NCI-H524 treated with DMSO at 0.1 percent for 48 hours (cell line): Measurements from ENCODE around the gene CENPK.
"Not testable (repeated sequence)": the region's sequence is repeated elsewhere in the genome, so short reads cannot be mapped to it uniquely, and the experiment has no call there.

ENCODE experiments used
- DNase-seq: peaks from one replicate; lab custom pipeline; 2025; lab: John Stamatoyannopoulos, UW

CENPK gene

GRCh38 chr5:65508978-65509377 is 54.0 kb downstream of the CENPK start:
- no peak for DNase-seq

DNA sequence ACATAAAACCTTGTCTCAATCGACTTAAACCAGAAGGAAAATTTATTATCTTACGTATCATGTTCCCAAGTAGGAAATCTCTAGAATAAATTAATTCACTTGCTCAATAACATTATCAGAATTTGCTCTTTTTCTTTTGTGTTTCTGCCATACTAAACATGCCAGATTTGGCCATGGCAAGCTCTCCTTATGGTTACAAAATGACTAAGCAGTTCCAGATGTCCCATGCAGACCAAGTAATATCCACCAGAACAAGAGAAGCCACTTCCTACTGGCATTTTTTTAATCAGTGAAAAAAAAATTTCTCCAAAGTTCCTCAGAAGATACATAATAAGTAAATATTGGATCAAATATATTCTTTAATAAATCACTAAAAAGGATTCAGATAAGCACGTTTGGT is 56.0 kb downstream of the CENPK start:
- no peak for DNase-seq

DNA sequence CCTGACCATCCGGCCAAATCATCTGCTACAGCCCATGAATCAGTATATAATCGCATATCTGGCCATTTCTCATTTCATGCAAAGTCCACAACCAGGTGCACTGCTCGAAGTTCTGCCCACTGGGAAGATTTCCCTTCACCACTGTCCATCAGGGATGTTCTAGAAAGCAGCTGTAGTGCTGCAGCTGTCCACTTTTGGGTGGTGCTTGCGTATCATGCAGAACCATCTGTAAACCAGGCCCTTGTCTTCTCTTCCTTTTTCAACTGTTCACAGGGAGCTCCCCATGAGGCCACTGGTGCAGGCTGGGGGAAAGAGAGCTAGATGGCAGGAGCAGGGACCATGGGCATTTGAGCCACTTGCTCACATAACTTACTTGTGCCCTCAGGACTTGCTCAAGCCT is 73.8 kb downstream of the CENPK start:
- DNase-seq: no peak

- not testable (repeated sequence) for DNase-seq
These were observed 74.8 kb downstream of the CENPK start for GRCh38 chr5:65488038-65488687.

DNA sequence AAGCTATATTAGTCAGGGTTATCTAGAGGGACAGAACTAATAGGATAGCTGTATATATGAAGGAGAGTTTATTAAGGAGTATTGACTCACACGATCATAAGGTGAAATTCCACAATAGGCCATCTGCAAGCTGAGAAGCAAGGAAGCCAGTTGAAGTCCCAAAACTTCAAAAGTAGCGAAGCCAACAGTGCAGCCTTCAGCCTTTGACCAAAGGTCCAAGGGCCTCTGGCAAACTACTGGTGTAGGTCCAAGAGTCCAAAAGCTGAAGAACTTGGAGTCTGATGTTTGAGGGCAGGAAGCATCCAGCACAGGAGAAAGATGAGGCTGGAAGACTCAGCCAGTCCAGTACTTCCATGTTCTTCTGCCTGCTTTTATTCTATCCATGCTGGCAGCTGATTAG is 76.2 kb downstream of the CENPK start:
- not testable (repeated sequence) for DNase-seq

- DNase-seq: no peak
These were observed 77.6 kb downstream of the CENPK start for GRCh38 chr5:65485405-65485804.

DNA sequence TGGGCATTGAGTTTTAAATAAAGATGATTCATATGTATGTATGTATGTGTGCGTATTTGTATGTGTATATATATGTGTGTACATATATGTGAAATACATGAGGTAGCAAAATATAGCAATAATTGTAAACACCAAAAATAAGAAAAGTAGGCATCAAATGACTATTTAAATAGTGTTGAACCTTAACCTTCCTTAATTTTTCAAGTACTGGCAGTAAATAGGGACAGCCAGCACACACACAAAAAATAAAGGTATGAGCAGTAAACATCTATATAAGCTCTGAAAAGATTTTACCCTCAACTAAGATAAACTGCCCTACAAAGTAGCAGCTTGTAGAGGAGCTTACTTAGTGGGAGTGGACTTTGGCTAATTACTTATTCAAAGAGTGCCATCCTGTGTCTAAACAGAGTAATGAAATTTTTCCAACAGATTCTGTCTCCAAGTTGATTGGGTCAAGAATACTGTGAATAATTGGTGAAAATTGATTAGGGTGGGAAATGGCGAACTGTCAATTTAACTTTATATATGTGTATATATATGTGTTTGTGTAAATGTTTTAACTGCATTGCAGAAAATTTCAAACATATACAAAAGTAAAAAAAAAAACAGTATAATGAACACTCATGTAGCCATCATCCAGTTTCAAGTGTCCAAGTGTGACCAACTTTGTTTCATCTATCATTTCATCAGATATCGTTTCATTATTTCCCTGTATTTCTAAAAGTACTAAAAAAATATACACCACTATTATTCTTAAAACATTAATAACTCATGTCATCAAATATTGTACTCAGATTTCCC is 79.2 kb downstream of the CENPK start:
- peak; percentile 45 for DNase-seq

GRCh38 chr5:65482736-65483545 is 80.0 kb downstream of the CENPK start:
- peak; percentile 43 for DNase-seq

DNA sequence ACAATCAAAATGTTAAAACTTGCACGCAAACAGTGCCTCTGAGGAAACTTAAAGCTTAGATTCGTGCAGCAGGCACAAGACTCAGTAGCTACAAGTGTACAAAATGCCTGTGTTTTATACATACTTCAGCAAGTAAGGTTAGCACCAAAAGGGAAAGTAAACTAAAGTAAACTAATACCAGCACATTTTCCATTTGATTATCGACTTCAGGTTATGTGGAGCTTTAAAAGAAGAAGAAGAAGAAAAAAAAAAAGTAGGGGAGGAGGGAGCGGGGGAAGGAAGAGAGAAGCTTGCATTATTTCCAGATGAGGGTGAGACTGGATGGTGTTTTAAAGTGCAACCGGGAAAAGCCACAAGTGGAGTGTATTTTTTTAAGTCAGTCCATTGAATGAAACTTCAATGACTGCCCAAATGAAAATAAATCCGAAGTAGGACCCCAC is 80.7 kb downstream of the CENPK start:
- no peak for DNase-seq

DNA sequence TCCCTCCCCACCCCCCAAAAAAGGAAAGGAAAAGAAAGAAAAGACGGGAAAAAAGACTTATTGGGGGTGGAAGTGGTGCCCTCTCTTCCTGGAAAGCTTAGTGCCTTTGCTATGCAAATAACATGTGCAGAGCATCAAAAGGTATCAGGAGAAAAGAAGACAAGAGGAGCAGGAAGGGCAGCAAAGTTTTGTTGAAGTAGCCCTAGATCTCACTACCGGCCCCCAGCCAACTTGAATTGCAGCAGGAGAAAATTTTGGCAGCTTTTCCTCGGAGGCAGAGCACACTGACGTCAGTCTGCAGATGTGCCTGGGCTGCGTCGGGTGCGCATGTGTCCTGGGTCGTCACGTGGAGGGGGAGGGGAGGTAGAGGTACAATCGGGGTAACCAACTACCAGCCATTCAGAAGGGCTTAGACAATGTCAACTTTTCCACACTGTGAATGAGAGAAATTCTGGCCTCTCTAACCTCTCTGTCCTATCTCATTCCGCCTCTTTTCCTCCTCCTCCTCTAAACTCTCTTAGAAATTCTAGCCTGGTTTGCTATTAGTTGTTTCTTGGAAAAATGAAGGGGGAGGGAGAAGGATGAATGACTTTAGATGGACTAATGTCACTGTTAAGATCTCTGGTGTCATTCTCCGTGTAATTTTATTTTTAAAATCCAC is 81.2 kb downstream of the CENPK start, which contains the start of gene ADAMTS6:
TSS of gene ADAMTS6 (minus strand) at position 286 of the 661 bp plus-strand sequence. CDS start 8,247 bp downstream, outside the sequence.
- DNase-seq: peak; percentile 20

- DNase-seq: no peak
These were observed 81.8 kb downstream of the CENPK start for GRCh38 chr5:65481171-65481581.

- DNase-seq: peak; percentile 16
These were observed 82.6 kb downstream of the CENPK start for GRCh38 chr5:65480306-65480865.

DNA sequence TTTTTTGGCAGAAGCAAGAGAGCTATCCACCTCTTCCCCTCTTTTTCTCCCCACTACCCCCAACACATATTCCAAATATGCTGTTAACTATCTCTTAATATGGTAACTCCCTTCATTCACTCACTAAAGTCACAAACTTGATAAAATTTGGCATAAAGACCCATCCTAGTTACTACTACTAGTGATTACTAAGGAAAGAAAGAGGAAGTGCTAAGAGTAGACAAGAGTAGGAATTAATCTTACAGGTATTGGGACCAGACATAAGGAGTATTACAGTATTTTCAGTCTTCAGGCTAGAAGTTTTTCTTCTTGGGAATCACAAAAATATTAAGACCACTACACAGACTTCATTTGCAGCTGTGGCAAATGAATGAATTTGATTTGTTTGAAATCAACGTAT is 83.4 kb downstream of the CENPK start:
- no peak for DNase-seq

DNA sequence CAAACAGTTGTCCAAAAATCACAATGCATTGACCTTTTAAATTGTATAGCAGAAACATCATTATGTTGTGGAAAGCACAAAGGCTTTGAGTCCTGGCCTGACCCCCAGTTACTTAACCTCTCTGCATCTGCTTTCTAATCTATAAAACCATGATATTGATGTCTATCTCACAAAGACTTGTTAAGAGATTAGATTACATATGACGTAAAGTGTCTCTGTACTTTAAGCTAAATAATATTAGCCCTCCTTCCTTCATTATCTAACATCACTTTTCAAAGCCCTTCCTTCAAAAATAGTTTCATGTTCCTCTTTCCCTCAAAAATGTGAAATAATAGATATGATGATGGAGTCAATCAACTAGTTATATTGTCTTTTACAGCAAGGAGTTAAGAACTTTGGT is 84.6 kb downstream of the CENPK start:
- DNase-seq: no peak

DNA sequence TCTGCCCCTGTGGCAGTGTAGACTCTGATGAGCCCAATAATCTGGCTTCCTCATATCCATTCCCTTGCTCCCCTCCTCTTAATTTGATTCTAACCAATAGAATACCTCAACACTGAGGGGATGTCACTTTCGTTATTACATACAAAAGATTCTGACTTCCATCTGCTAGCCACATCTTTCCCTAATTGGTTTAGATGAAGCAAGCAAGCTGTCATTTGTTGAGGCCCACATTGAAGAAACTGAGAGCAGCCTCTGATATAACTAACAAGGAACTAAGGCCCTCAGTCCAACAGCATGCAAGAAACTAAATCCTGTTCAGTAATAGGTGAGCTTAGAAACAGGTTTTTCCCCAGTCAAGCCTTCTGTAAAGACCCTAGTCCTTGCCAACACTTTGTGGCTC is 87.1 kb downstream of the CENPK start:
- DNase-seq: no peak

DNA sequence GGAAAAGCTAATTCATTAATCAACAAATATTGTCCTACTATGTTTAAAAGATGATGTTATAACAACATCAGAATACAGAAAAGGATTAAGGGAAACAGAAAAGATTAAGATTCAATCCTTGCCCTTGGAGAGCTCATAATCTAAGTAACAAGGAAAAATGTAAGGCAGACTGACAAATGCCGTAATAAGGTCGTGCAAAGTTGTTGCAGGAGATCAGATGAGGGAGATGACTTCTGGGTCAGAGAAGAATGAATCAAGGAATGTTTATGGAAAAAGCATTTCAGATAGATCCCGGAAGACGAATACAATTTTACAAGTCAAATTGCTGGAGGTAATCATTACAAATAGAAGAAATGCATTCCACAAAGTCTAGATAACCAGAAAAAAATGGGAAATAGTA is 87.6 kb downstream of the CENPK start:
- no peak for DNase-seq

GRCh38 chr5:65474130-65474711 is 88.7 kb downstream of the CENPK start:
- DNase-seq: no peak

DNA sequence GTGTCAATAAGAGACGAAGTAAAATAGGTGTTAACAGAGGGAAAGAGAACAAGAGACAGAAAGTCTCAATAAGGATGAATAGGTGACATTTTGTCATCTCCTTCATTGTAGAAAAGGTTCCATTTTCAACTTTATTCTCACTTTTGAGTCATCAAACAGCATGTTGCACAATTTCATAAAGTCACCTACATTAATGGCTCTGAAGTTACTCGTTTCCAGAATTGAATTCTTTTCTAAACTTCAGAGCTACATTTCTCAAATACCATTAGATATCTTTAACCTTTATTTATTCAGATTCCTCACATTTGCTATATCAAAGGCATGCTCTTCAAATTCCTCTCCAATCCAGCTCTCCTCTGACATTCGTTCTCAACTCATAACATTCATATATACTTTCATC is 94.3 kb downstream of the CENPK start:
- DNase-seq: no peak
